ENCODE measurements around the gene SMTN.
"Not testable (repeated sequence)": the region's sequence is repeated elsewhere in the genome, so short reads cannot be mapped to it uniquely, and the experiment has no call there.

GRCh38 chr22:31059663-31060062 is 21.5 kb upstream of the SMTN start:
- not testable (repeated sequence) for TF ChIP-seq CTCF, POLR2A, EP300 (IDR thresholded peaks at IDR 0.05)
